Measurements from ENCODE around the gene LAMA3.

- TF ChIP-seq CTCF (IDR thresholded peaks at IDR 0.05) (no peak), POLR2A (IDR thresholded peaks at IDR 0.05) (no peak)
Measured at GRCh38 chr18:23875966-23876895, 187.0 kb downstream of the LAMA3 start.
